ENCODE measurements around the gene SMARCAD1. TPM values are rescaled to one million over a fixed set of nuclear protein-coding genes. Genes with fewer than 3 reads are reported as not detected.

Gene SMARCAD1, protein sequence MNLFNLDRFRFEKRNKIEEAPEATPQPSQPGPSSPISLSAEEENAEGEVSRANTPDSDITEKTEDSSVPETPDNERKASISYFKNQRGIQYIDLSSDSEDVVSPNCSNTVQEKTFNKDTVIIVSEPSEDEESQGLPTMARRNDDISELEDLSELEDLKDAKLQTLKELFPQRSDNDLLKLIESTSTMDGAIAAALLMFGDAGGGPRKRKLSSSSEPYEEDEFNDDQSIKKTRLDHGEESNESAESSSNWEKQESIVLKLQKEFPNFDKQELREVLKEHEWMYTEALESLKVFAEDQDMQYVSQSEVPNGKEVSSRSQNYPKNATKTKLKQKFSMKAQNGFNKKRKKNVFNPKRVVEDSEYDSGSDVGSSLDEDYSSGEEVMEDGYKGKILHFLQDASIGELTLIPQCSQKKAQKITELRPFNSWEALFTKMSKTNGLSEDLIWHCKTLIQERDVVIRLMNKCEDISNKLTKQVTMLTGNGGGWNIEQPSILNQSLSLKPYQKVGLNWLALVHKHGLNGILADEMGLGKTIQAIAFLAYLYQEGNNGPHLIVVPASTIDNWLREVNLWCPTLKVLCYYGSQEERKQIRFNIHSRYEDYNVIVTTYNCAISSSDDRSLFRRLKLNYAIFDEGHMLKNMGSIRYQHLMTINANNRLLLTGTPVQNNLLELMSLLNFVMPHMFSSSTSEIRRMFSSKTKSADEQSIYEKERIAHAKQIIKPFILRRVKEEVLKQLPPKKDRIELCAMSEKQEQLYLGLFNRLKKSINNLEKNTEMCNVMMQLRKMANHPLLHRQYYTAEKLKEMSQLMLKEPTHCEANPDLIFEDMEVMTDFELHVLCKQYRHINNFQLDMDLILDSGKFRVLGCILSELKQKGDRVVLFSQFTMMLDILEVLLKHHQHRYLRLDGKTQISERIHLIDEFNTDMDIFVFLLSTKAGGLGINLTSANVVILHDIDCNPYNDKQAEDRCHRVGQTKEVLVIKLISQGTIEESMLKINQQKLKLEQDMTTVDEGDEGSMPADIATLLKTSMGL
- total RNA-seq = 10 to 100 TPM; 14.2 to 27.7 (median 18.4) TPM

- intact Hi-C loops (cut with DNase I; ENCODE audit: low total_unique reads) (no loop called here), in situ Hi-C loops (cut with MboI; ENCODE audit: low pct_ligation_motif_present in 1 of 4, low pct_unique_long_range_greater_than_20kb in 1 of 4, low sequenced_read_pairs in 3 of 4) (no loop called here)
- no peaks in the 10 kb centered on the region for H3K9me3 ChIP-seq
- TF ChIP-seq POLR2A (IDR thresholded peaks at IDR 0.05) (peak; percentile 55), POLR2AphosphoS5 (IDR thresholded peaks at IDR 0.05) (peak in 2 of 3 donors; percentile 47 to 48), EP300 (IDR thresholded peaks at IDR 0.05; ENCODE audit: low read depth) (no peak)
- TF ChIP-seq, protein P1, sequence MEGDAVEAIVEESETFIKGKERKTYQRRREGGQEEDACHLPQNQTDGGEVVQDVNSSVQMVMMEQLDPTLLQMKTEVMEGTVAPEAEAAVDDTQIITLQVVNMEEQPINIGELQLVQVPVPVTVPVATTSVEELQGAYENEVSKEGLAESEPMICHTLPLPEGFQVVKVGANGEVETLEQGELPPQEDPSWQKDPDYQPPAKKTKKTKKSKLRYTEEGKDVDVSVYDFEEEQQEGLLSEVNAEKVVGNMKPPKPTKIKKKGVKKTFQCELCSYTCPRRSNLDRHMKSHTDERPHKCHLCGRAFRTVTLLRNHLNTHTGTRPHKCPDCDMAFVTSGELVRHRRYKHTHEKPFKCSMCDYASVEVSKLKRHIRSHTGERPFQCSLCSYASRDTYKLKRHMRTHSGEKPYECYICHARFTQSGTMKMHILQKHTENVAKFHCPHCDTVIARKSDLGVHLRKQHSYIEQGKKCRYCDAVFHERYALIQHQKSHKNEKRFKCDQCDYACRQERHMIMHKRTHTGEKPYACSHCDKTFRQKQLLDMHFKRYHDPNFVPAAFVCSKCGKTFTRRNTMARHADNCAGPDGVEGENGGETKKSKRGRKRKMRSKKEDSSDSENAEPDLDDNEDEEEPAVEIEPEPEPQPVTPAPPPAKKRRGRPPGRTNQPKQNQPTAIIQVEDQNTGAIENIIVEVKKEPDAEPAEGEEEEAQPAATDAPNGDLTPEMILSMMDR (IDR thresholded peaks at IDR 0.05) = no peak
- DNase-seq = peak; percentile 92
- peaks cover 0 to 5% (median 2%) of the 10 kb centered on the region in 4 donors for H3K36me3 ChIP-seq
- peak within 1 kb of the TSS; percentile 79 to 98 (median 92) for H3K27ac ChIP-seq
- peaks cover 0 to 23% (median 20%) of the 10 kb centered on the region in 4 donors for H3K4me1 ChIP-seq
- WGBS, 2 donors (ENCODE audit: low coverage in 1 of 2) = 0 to 1% methylated on average over 16 to 57 of the region's 57 CpGs
- H3K4me3 ChIP-seq = peak within 1 kb of the TSS; percentile 54 to 98 (median 84)
- no peaks in the 10 kb centered on the region for H3K27me3 ChIP-seq
Measured at GRCh38 chr4:94207469-94208224, at the start of gene SMARCAD1. SMARCAD1 (plus strand) TSS chr4:94207865; CDS start chr4:94208395, 530 bp downstream.

GRCh38 chr4:94158883-94159282 is 48.8 kb upstream of the SMARCAD1 start:
- Histone ChIP-seq H3K4me1 (no peaks in the 10 kb centered on the region), H3K36me3 (no peaks in the 10 kb centered on the region), H3K9me3 (no peaks in the 10 kb centered on the region), H3K27me3 (no peaks in the 10 kb centered on the region), H3K27ac (no peak overlapping the region), H3K4me3 (no peak overlapping the region)
- DNase-seq = no peak
- intact Hi-C loops (cut with DNase I; ENCODE audit: low total_unique reads) (no loop called here), in situ Hi-C loops (cut with MboI; ENCODE audit: low pct_ligation_motif_present in 1 of 4, low pct_unique_long_range_greater_than_20kb in 1 of 4, low sequenced_read_pairs in 3 of 4) (no loop called here)
- WGBS, 2 donors (ENCODE audit: low coverage in 1 of 2) = 89% methylated on average over 3 of the region's 3 CpGs; no CpG with 5 or more reads in 1 of the 2 donors
- TF ChIP-seq EP300 (IDR thresholded peaks at IDR 0.05; ENCODE audit: low read depth) (no peak), POLR2AphosphoS5 (IDR thresholded peaks at IDR 0.05) (no peak), POLR2A (IDR thresholded peaks at IDR 0.05) (no peak)
- TF ChIP-seq, protein P1 (IDR thresholded peaks at IDR 0.05) = no peak

GRCh38 chr4:94159790-94160189 is 47.9 kb upstream of the SMARCAD1 start:
- H3K27me3 ChIP-seq = no peaks in the 10 kb centered on the region
- H3K4me1 ChIP-seq = no peaks in the 10 kb centered on the region
- TF ChIP-seq, protein P1 (IDR thresholded peaks at IDR 0.05) = no peak
- TF ChIP-seq POLR2A (IDR thresholded peaks at IDR 0.05) (no peak), EP300 (IDR thresholded peaks at IDR 0.05; ENCODE audit: low read depth) (no peak), POLR2AphosphoS5 (IDR thresholded peaks at IDR 0.05) (no peak)
- H3K27ac ChIP-seq = no peak overlapping the region
- no peaks in the 10 kb centered on the region for H3K36me3 ChIP-seq
- no peaks in the 10 kb centered on the region for H3K9me3 ChIP-seq
- intact Hi-C loops (cut with DNase I; ENCODE audit: low total_unique reads) = no loop called here
- no peak overlapping the region for H3K4me3 ChIP-seq
- WGBS, 2 donors (ENCODE audit: low coverage in 1 of 2) = 78 to 91% methylated on average over 1 of the region's 1 CpG
- no peak for DNase-seq
- in situ Hi-C loops (cut with MboI; ENCODE audit: low pct_ligation_motif_present in 1 of 4, low pct_unique_long_range_greater_than_20kb in 1 of 4, low sequenced_read_pairs in 3 of 4) = no loop called here

Data from transverse colon (tissue), 4 donors.